WTC11 (cell line): ENCODE data around the gene PCNX3. TPM values are rescaled to one million over a fixed set of nuclear protein-coding genes. Genes with fewer than 3 reads are reported as not detected.

Source experiments
- ATAC-seq: fragments of 200-7000 bp; cut with Tn5 transposase; 2 replicates; pipeline ENCODE4 v1.10.0; 2021; ENCODE audit warnings: mild to moderate bottlenecking, moderate library complexity
- CTCF ChIA-PET: fragments of 300-600 bp; sonication (Branson Sonifier 250); formaldehyde crosslinking; loops from one replicate; lab custom pipeline; 2021; ENCODE audit warnings: antibody characterized with exemption; lab: Charles Lee
- POLR2A ChIA-PET: fragments of 350-600 bp; sonication (Branson Sonifier 250); formaldehyde crosslinking; loops from one replicate; lab custom pipeline; 2021; ENCODE audit warnings: antibody characterized with exemption; lab: Charles Lee
- DNase-seq: peaks from one replicate; pipeline ENCODE4 v3.0.0; 2021; ENCODE audit warnings: low spot score
- H3K27ac Mint-ChIP-seq: 2 replicates; pipeline ENCODE4 v1.8.0; 2021; ENCODE audit warnings: mixed read lengths
- H3K27me3 Mint-ChIP-seq: 2 replicates; pipeline ENCODE4 v1.8.0; 2021; ENCODE audit warnings: low read depth, mild to moderate bottlenecking, moderate library complexity, mixed read lengths
- H3K36me3 Mint-ChIP-seq: 2 replicates; pipeline ENCODE4 v1.8.0; 2021; ENCODE audit warnings: mixed read lengths
- H3K4me1 Mint-ChIP-seq: 2 replicates; pipeline ENCODE4 v1.8.0; 2022; ENCODE audit warnings: mixed read lengths
- H3K4me3 Mint-ChIP-seq: 2 replicates; pipeline ENCODE4 v1.8.0; 2021; ENCODE audit warnings: mild to moderate bottlenecking, moderate library complexity, mixed read lengths
- H3K9me3 Mint-ChIP-seq: 2 replicates; pipeline ENCODE4 v1.8.0; 2021; ENCODE audit warnings: mixed read lengths
- ATF6 ChIP-seq: sonication (generic); formaldehyde crosslinking; IDR thresholded peaks from 2 replicates; pipeline ENCODE4 v1.8.1; 2023; ENCODE audit warnings: mild to moderate bottlenecking, missing genetic modification reagents
- FOXK1 ChIP-seq: sonication (generic); formaldehyde crosslinking; IDR thresholded peaks from 2 replicates; pipeline ENCODE4 v1.8.0; 2022; ENCODE audit warnings: mild to moderate bottlenecking, moderate library complexity, missing genetic modification reagents
- JAZF1 ChIP-seq: fragments of 250-450 bp; sonication (Bioruptor Pico); IDR thresholded peaks from 2 replicates; pipeline ENCODE4 v1.9.0; 2021; ENCODE audit warnings: moderate library complexity, mild to moderate bottlenecking, inconsistent platforms
- MAX ChIP-seq: sonication (generic); formaldehyde crosslinking; IDR thresholded peaks from 2 replicates; pipeline ENCODE4 v1.8.0; 2022; ENCODE audit warnings: mild to moderate bottlenecking, missing genetic modification reagents
- NR3C1 ChIP-seq: sonication (generic); formaldehyde crosslinking; conservative IDR thresholded peaks from 2 replicates; pipeline ENCODE4 v1.8.1; 2023; ENCODE audit warnings: low read depth, mild to moderate bottlenecking, missing genetic modification reagents
- PRDM15 ChIP-seq: sonication (generic); formaldehyde crosslinking; IDR thresholded peaks from 2 replicates; pipeline ENCODE4 v1.8.0; 2022; ENCODE audit warnings: missing genetic modification reagents
- USF1 ChIP-seq: sonication (generic); formaldehyde crosslinking; IDR thresholded peaks from 2 replicates; pipeline ENCODE4 v1.8.0; 2022; ENCODE audit warnings: mild to moderate bottlenecking, missing genetic modification reagents
- USF2 ChIP-seq: sonication (generic); formaldehyde crosslinking; IDR thresholded peaks from 2 replicates; pipeline ENCODE4 v1.8.1; 2023; ENCODE audit warnings: mild to moderate bottlenecking, missing genetic modification reagents, moderate library complexity
- ZNF138 ChIP-seq: sonication (generic); formaldehyde crosslinking; conservative IDR thresholded peaks from 2 replicates; pipeline ENCODE4 v1.8.1; 2022; ENCODE audit warnings: mild to moderate bottlenecking, moderate library complexity, missing genetic modification reagents
- ZNF512 ChIP-seq: sonication (generic); formaldehyde crosslinking; IDR thresholded peaks from 2 replicates; pipeline ENCODE4 v1.8.1; 2022; ENCODE audit warnings: missing genetic modification reagents, borderline replicate concordance
- total RNA-seq: library from RNA; stranded (reverse); gene quantifications from 3 replicates; pipeline ENCODE4 v1.2.3, GENCODE V29; 2021

The PCNX3 gene
- total RNA-seq, 1 experiment from 2014 or later = 51.6 TPM

GRCh38 chr11:65636108-65637031 is 20.8 kb downstream of the PCNX3 start:
- TF ChIP-seq PRDM15 (CRISPR knock-in tag) (no peak), ZNF138 (CRISPR knock-in tag) (no peak), USF2 (CRISPR knock-in tag) (no peak), ATF6 (CRISPR knock-in tag) (no peak), MAX (no peak)
- peaks cover 14% of the 10 kb centered on the region for H3K36me3 Mint-ChIP-seq
- CTCF ChIA-PET = interaction anchor here (0.6 to 2.2 kb wide), 2 partner anchors 11 to 90 kb away, joined by 3 to 8 read pairs; no protein-coding TSS in a partner anchor

GRCh38 chr11:65637032-65637557 is 21.5 kb downstream of the PCNX3 start:
- no peaks in the 10 kb centered on the region for H3K9me3 Mint-ChIP-seq
- peak overlapping the region; percentile 57; the same call in 1 of the 2 replicates for H3K4me3 Mint-ChIP-seq
- TF ChIP-seq NR3C1 (CRISPR knock-in tag) (no peak), ATF6 (CRISPR knock-in tag) (no peak), JAZF1 (CRISPR knock-in tag) (no peak), FOXK1 (CRISPR knock-in tag) (no peak), ZNF512 (CRISPR knock-in tag) (0 out of 2 replicates have a peak, but pooled peaks have one; percentile 41), USF1 (CRISPR knock-in tag) (no peak)
- POLR2A ChIA-PET = interaction anchor here (0.7 to 2.1 kb wide), 9 partner anchors 10 to 222 kb away, joined by 3 to 20 read pairs (median 6); partner anchors contain the start of genes CFL1, FAM89B, MUS81 and PCNX3
- H3K27ac Mint-ChIP-seq = peak overlapping the region; percentile 94
- ATAC-seq (no peak), DNase-seq (no peak)
- no peaks in the 10 kb centered on the region for H3K27me3 Mint-ChIP-seq
- peaks cover 22% of the 10 kb centered on the region for H3K4me1 Mint-ChIP-seq
- H3K36me3 Mint-ChIP-seq = peaks cover 14% of the 10 kb centered on the region
- CTCF ChIA-PET = interaction anchor here (0.6 to 2.6 kb wide), 29 partner anchors 10 to 949 kb away, joined by 3 to 36 read pairs (median 8); partner anchors contain the start of genes CCDC85B, FAM89B, FIBP and KAT5

More at GRCh38 chr11:65636108-65637031, 20.8 kb downstream of the PCNX3 start:
- Mint-ChIP-seq H3K27me3 (no peaks in the 10 kb centered on the region), H3K4me3 (no peak overlapping the region), H3K9me3 (no peaks in the 10 kb centered on the region), H3K4me1 (peaks cover 16% of the 10 kb centered on the region), H3K27ac (peak overlapping the region; percentile 94)
- DNase-seq (no peak), ATAC-seq (no peak)
- POLR2A ChIA-PET = no interaction called here
